ENCODE measurements around the gene PKP3.
"Not testable (repeated sequence)": the region's sequence is repeated elsewhere in the genome, so short reads cannot be mapped to it uniquely, and the experiment has no call there.

DNA sequence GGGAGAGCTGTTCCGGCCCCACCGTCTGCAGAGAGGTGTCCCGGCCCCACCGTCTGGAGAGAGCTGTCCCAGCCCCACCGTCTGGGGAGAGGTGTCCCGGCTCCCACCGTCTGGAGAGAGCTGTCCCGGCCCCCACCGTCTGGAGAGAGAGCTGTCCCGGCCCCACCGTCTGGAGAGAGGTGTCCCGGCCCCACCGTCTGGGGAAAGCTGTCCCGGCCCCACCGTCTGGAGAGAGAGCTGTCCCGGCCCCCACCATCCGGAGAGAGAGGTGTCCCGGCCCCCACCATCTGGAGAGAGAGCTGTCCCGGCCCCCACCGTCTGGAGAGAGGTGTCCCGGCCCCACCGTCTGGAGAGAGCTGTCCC is 30.6 kb upstream of the PKP3 start:
- TF ChIP-seq, protein P1, sequence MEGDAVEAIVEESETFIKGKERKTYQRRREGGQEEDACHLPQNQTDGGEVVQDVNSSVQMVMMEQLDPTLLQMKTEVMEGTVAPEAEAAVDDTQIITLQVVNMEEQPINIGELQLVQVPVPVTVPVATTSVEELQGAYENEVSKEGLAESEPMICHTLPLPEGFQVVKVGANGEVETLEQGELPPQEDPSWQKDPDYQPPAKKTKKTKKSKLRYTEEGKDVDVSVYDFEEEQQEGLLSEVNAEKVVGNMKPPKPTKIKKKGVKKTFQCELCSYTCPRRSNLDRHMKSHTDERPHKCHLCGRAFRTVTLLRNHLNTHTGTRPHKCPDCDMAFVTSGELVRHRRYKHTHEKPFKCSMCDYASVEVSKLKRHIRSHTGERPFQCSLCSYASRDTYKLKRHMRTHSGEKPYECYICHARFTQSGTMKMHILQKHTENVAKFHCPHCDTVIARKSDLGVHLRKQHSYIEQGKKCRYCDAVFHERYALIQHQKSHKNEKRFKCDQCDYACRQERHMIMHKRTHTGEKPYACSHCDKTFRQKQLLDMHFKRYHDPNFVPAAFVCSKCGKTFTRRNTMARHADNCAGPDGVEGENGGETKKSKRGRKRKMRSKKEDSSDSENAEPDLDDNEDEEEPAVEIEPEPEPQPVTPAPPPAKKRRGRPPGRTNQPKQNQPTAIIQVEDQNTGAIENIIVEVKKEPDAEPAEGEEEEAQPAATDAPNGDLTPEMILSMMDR (IDR thresholded peaks at IDR 0.05): not testable (repeated sequence)
- not testable (repeated sequence) for TF ChIP-seq POLR2A, EP300 (IDR thresholded peaks at IDR 0.05)
